ENCODE measurements around the gene AK3. TPM values are rescaled to one million over a fixed set of nuclear protein-coding genes. Genes with fewer than 3 reads are reported as not detected.
"Not testable (repeated sequence)": the region's sequence is repeated elsewhere in the genome, so short reads cannot be mapped to it uniquely, and the experiment has no call there.

The AK3 gene
- polyA plus RNA-seq, 3 donors, result 84.4 to 120 (median 104) TPM

DNA sequence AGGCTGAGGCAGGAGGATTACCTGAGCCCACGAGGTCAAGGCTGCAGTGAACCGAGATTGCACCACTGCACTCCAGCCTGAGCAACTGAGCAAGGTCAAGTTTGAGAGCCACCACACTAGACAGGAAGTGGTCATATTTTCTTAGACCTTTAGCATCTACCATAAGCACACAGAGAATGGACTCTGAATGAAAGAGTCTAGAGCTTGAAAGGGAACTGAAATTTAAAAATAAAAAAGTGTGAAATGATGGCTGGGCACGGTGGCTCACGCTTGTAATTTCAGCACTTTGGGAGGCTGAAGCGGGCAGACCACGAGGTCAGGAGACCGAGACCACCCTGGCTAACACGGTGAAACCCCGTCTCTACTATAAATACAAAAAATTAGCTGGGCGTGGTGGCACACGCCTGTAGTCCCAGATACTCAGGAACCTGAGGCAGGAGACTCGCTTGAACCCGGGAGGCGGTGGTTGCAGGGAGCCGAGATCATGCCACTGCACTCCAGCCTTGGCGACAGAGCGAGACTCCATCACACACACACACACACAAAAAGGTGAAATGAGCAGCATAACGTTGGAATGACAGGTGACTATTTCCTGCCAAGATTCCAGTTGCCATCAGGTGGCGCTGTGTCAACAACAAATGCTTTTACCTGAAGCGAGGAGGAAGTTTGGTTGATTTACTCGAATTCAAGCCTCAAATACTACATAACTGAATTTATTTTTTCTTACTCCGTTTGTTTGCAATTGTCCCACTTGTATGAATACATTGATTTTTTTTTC, 21.3 kb upstream of the AK3 start:
- DNase-seq (ENCODE audit: extremely low read depth in 1 of 11, low read depth in 9 of 11, low spot score in 4 of 11), result peak in 8 of 11 donors; percentile 41 to 78 (median 72)

DNA sequence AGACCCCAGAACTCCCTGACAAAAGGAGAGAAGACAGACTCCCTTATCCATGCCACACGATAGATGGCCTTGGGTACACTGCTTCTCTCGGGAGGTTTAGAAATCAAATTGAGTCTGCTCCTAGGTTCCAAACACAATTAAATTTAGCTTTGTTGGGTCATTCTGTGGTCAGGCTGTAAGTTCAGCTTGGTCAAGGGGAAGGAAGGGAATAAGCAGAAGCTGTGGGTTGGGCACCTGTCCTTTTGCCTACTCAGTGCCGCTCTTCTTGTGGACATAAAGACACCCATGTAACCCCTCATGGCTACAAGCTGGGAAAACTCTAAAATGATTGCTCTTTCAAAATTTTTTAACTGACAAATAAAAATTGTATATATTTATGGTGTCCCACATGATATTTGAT, 19.1 kb upstream of the AK3 start:
- DNase-seq (ENCODE audit: extremely low read depth in 1 of 11, low read depth in 9 of 11, low spot score in 4 of 11), result no peak

DNA sequence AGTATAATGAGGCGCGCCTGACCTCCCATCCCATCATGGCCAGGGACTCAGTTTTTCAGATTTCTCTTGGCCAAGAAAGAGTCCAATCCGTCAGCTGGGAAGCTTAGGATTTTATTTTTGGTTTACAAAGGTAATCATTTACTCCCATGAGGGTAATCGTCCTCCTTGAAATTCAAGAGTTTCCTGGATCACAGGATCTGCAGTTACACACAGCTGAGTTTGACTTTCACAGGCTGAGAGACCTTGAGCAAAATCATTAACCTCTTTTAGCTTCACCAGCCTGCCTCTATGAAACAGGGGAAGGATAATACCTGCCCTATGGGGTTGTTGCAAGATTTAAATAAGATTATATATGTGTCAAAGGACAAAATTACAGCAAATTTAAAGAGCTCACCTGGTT, 15.4 kb upstream of the AK3 start:
- peak in 1 of 11 donors; percentile 24 for DNase-seq (ENCODE audit: extremely low read depth in 1 of 11, low read depth in 9 of 11, low spot score in 4 of 11)

DNA sequence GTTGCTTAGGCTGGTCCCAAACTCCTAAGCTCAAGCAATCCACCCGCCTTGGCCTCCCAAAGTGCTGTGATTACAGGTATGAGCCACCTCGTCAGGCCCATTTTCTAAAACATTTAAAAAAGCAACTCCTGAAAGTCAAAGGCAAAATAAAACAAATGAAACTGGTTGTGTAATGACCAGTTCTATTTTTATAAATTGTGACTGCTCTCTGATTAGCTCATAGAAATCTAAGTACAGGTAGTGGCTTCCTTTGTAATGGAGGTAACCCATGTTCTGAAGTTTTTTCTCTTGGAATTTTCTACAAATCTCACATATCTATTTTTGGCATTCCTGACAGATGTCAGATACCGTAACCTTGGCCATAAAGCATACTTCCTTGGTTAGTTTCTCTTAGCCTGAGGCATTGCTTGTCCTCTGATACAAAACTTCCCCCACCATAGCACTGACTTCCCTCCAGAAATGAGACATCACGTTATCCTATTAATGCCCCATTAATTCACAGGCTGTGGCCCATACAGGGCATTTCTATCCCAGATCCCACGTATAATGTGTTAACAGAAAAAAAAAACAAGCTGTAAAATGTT, 14.1 kb upstream of the AK3 start:
- DNase-seq (ENCODE audit: extremely low read depth in 1 of 11, low read depth in 9 of 11, low spot score in 4 of 11), result no peak

DNA sequence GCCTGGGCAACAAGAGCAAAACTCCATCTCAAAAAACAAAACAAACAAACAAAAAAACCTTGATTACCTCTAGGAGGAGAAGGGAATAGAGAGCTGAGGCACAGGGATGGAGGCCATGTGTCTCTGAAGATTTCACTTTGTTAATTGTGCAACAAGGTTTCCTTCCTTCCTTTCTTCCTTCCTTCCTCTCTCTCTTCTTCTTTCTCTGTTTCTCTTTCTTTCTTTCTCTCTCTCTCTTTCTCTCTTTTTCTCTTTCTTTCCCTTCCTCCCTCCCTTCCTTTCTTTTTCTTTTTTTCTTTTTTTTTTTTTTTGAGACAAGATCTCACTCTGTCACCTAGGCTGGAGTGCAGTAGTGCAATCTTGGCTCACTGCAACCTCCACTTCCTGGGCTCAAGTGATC, 13.5 kb upstream of the AK3 start:
- DNase-seq (ENCODE audit: extremely low read depth in 1 of 11, low read depth in 9 of 11, low spot score in 4 of 11), result not testable (repeated sequence)

DNA sequence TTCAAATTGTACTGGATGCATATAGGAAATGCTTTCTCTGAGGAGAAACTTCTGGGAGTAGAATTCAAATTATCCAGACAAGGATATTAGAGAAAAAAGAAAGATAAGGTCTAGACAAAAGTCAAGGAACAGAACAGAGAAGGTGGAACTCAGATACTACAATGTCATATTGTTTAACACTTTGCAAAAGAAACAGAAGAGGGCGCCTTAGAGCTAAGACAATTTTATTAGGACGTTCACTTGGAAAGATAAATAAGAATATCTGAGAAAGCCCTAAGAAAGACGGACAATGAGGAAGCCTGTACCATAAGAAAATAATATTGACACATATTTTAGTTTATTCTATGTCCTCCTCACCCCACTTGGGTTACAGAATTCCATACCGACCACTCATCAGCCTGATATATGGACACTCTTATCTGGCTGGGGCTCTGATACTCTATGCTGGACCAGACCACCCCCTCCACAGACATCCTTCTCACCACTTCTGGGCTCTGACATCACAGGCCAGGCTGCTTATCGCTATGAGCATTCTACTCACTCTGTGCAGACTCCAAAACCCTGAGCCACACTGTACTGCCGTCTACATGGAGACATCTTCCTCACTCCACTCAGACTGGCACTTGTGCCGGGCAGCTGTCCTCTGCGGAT, 9.1 kb upstream of the AK3 start:
- DNase-seq (ENCODE audit: extremely low read depth in 1 of 11, low read depth in 9 of 11, low spot score in 4 of 11), result no peak

DNA sequence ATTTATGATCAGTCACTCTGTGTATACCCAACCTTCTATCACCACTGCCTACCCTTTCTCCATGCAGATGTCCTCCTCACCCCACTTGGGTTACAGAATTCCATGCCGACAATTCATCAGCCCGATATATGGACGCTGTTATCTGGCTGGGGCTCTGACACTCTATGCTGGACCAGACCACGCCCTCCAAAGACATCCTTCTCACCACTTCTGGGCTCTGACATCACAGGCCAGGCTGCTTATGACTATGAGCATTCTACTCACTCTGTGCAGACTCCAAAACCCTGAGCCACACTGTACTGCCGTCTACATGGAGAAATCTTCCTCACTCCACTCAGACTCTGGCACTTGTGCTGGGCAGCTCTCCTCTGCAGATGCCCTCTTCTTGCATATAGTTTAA, 7.6 kb upstream of the AK3 start:
- no peak for DNase-seq (ENCODE audit: extremely low read depth in 1 of 11, low read depth in 9 of 11, low spot score in 4 of 11)

DNA sequence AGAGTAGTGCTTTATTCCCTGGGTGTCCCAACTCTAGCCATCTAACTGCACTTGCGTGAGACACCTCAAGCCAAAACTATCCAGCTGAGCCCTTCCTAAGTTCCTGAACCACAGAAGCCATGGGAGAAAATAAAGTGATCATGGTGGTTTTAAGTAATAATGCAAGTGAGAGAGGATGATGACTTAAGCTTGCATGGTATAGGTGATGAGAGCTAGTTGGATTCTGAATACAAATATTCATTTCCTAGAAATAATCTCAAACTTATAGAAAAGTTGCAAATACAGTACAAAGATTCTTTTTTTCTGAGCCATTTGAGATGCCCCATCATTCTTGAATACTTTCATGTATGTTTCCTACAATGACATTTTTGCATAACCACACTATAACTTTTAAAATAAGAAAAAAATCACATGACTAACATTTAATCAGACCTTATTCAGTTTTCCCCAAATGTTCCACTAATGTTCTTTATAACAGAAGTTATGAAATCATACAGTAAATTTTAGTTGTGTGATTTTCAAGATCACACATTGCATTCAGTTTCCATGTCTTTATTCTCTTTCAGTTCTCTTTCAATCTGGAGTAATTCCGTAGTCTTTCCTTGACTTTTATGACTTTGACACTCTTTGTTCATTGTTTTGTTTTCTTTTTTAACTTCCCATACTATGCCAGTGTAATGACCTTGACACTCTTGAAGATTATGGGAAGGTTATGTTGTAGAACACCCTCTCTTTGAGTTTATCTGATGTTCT, 5.5 kb upstream of the AK3 start:
- DNase-seq (ENCODE audit: extremely low read depth in 1 of 11, low read depth in 9 of 11, low spot score in 4 of 11), result no peak

DNA sequence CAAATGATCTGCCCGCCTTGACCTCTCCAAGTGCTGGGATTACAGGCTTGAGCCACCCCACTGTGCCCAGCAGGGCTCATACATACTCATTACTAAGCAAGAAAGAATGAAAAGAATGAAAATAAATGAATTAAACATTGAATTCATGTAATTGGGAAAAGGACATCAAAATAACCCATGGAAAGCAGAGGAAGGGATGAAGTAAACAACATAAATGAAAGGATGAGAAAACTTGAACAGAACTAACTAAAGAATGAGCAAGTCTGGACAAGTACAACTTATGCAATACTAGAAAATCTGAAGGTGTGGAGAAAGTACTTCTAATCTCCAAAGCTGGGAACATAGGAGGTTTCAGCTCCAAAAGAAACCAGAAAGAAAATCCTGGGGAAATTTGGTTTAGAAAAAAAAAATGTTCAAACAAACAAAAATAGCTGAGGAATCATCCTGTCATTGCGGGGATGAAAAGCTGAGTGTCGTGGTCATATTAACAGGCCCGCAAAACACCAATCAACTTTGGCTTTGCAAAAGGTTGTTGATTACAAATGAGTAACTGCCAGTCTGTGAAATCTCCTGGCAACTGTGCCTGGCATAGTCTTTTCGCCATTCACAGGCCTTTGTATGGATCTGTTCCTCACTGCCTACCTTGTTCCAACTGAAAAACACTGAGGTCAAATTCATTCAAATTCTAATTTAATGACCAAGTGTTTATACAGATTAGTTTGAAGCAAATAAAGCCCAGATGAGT, 2.3 kb upstream of the AK3 start:
- DNase-seq (ENCODE audit: extremely low read depth in 1 of 11, low read depth in 9 of 11, low spot score in 4 of 11), result no peak

DNA sequence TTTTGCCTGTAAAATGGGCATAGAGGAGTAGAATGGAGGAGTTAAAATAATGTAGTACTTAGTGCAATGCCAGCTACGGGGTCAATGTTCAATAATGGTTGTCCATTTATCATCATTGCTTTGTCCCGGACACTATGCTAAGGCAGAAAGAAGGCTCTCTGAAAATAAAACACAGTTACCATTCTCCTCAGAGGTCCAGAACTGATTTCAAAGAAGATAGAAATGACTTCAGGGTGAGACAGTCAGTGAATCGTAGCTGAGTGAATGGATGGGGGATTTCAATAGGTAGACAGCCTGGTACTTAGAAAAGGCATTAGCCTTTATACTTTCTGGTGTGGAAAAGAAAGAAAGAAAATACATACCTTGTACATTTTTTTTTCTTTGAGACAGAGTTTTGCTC, 1.2 kb upstream of the AK3 start:
- DNase-seq (ENCODE audit: extremely low read depth in 1 of 11, low read depth in 9 of 11, low spot score in 4 of 11), result no peak

DNA sequence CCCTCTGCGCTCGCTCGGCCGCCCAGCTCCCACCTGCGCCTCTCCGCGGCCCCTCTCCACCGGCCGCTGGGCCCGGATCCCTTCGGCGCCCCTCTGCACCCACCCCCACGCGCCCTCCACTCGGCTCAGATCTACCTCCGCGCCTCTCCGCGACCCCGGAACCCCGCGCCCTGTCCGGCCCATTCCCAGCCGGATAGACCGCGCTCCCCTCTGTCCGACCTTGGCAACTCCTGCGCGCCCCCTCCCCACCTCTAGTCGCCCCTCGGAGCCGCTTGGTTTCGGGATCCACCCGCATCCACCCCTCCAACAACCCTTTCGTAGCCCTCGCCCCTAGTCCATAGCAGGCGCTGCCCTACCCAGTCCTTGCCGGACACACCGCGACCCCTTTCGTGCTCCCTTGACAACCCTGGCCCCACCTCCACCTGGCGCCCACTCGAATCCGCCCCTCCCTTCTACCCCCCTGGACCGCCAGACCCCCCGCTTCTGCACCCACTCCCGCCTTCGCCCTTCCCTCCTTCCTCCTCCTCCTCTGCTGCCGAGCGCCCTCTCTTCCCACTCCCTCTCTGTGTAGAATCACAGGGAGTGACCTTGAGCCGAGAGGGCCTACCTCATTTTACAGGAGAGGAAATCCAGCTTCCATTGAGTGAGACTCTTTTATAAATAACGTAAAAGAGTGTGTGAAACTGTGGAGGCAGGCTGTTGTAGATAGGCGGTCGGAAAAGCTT, 525 bp upstream of the AK3 start:
- peak in 1 of 11 donors; percentile 20 for DNase-seq (ENCODE audit: extremely low read depth in 1 of 11, low read depth in 9 of 11, low spot score in 4 of 11)

DNA sequence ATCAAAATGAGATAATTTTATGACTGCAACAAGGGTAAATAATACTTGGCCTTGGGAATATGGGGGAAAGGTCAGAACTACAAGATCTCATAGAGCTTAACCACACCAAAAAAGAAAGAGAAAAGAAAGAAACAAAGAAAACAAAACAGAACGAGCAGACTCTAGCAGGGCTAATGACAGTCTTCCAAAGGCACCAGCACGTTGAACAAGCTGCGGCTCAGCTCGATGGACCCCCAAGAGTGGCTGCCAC, 689 bp downstream of the AK3 start:
- DNase-seq (ENCODE audit: extremely low read depth in 1 of 11, low read depth in 9 of 11, low spot score in 4 of 11), result peak in 1 of 11 donors; percentile 42

DNA sequence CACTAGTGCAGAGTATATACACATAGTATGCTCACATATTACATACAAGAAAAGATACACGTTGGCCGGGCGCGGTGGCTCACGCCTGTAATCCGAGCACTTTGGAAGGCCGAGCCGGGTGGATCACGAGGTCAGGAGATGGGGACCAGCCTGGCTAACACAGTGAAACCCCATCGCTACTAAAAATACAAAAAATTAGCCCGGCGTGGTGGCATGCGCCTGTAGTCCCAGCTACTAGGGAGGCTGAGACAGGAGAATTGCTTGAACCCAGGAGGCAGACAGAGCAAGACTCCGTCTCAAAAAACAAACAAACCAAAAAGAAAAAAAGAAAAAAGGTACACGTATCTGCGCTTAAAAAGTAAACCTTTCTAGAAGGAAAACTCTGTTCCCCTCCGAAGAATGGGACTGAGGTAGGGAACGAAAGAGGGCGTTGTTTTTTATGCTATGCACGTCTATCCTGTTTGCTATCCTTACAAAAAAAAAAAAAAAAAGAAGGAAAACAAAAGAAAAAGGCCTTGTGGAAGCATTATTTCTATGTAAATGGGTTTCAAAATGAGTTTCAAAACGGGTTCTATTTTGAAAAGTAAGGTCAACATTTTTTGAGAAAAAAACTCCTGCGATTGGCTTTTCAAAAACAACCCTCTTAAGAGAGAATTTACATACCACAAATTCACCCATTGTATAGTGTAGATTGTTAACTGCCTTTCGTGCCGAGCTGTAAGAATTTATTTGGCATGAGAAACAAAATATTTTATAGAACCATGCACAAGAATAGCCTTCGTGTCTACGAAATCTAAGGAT, 1.2 kb downstream of the AK3 start:
- no peak for DNase-seq (ENCODE audit: extremely low read depth in 1 of 11, low read depth in 9 of 11, low spot score in 4 of 11)

DNA sequence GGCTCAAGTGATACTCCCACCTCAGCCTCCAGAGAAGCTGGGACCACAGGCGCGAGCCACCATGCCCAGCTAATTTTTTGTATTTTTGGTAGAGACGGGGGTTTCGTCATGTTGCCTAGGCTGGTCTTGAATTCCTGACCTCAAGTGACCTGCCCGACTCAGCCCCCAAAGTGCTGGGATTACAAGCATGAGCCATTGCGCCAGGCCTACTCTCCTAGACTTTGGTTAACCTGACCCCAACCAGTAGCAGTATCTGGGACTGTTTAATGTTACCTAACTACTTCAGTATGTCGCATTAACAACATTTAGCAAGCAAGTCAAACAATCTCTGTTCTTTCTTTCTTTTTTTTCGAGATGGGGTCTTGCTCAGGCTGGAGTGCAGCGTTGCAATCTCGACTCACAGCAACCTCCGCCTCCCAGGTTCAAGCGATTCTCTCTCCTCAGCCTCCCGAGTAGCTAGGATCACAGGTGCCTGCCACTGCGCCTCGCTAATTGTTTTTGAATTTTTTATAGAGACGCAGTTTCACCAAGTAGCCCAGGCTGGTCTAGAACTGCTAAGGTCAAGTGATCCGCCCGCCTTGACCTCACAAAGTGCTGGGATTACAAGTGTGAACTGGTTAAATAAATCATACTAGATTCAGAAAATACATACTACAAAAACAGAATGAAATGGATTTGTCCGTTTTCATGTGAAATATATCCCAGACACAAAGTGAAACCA, 2.0 kb downstream of the AK3 start:
- DNase-seq (ENCODE audit: extremely low read depth in 1 of 11, low read depth in 9 of 11, low spot score in 4 of 11), result no peak

DNA sequence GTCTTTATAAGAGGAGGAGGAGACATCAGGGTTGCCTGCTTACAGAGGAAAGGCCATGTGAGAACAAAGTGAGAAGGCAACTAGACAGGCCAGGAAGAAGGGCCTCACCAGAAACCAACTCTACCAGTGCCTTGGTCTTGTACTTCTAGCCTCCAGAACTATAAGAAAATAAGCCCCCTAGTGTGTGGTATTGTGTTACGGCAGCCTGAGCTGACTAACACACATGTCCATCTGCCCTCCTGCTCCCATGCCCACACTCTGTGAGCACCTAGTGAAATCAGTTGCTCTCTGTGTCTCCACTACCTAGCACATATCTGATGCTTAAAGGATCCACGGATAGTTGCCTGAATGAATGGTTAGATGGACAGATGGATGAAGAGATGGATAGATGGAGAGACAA, 6.9 kb downstream of the AK3 start:
- no peak for DNase-seq (ENCODE audit: extremely low read depth in 1 of 11, low read depth in 9 of 11, low spot score in 4 of 11)

DNA sequence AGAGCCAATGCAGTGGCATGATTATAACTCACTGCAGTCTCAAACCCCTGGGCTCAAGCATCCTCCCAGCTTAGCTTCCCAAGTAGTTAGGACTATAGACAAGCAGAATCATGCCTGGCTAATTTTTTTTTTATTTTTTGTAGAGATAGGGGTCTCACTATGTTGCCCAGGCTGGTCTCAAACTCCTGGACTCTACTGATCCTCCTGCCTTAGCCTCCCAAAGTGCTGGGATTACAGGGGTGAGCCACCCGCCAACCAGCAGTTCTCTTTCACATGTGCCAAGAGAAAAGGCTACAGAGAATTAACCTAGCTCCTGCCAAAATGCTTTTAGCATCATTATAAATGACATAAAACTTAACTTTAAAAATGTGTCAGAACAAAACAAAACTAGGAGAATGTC, 8.1 kb downstream of the AK3 start:
- DNase-seq (ENCODE audit: extremely low read depth in 1 of 11, low read depth in 9 of 11, low spot score in 4 of 11), result no peak

DNA sequence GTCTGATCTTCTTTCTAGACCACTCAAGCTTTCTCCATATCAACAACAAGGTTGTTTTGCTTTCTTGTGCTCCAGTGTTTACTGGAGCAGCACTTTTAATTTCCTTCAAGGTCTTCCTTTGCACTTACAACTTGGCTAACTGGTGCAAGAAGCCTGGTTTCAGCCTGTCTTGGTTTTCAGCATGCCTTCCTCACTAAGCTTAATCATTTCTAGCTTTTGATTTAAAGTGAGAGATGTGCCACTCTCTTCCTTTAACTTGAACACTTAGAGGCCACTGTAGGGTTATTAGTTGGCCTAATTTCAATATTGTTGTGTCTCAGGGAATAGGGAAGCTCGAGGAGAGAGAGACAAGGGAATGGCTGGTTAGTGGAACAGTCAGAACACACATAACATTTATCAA, 13.4 kb downstream of the AK3 start:
- no peak for DNase-seq (ENCODE audit: extremely low read depth in 1 of 11, low read depth in 9 of 11, low spot score in 4 of 11)
